ENCODE data around the gene ZNF407. TPM values are rescaled to one million over a fixed set of nuclear protein-coding genes. Genes with fewer than 3 reads are reported as not detected.

The ZNF407 gene
- total RNA-seq, 1 experiment from 2014 or later = 15.9 TPM

- Histone ChIP-seq H3K27ac (ENCODE audit: low read depth, low read length, poor library complexity, severe bottlenecking) (no peak overlapping the region), H3K36me3 (ENCODE audit: insufficient read depth, low read length, poor library complexity, severe bottlenecking) (no peaks in the 10 kb centered on the region), H3K27me3 (replicated peaks; ENCODE audit: insufficient read depth, low read depth, low read length, poor library complexity) (no peaks in the 10 kb centered on the region), H3K4me1 (ENCODE audit: insufficient read depth, low read length, poor library complexity, severe bottlenecking) (no peaks in the 10 kb centered on the region), H3K4me3 (ENCODE audit: low read depth, low read length, poor library complexity, severe bottlenecking) (no peak overlapping the region), H3K9me3 (ENCODE audit: low read depth, low read length, poor library complexity, severe bottlenecking) (no peaks in the 10 kb centered on the region)
- intact Hi-C loops (cut with micrococcal nuclease; ENCODE audit: unreplicated experiment) = no loop called here
- ChIA-PET CTCF (no interaction called here), POLR2A (ENCODE audit: low non-redundant PET) (no interaction called here)
- no peak for DNase-seq (ENCODE audit: low spot score)
- no peak for TF ChIP-seq CTCF (conservative IDR thresholded peaks at IDR 0.05; ENCODE audit: low read depth, low read length)
- no TSS peak for BruUV-seq (replicated peaks)
These were observed 514.1 kb downstream of the ZNF407 start for GRCh38 chr18:75111760-75112159.

GRCh38 chr18:75112186-75113096 is 514.8 kb downstream of the ZNF407 start:
- Histone ChIP-seq H3K27ac (ENCODE audit: low read depth, low read length, poor library complexity, severe bottlenecking) (no peak overlapping the region), H3K9me3 (ENCODE audit: low read depth, low read length, poor library complexity, severe bottlenecking) (no peaks in the 10 kb centered on the region), H3K4me3 (ENCODE audit: low read depth, low read length, poor library complexity, severe bottlenecking) (no peak overlapping the region), H3K36me3 (ENCODE audit: insufficient read depth, low read length, poor library complexity, severe bottlenecking) (no peaks in the 10 kb centered on the region), H3K4me1 (ENCODE audit: insufficient read depth, low read length, poor library complexity, severe bottlenecking) (no peaks in the 10 kb centered on the region), H3K27me3 (replicated peaks; ENCODE audit: insufficient read depth, low read depth, low read length, poor library complexity) (no peaks in the 10 kb centered on the region)
- POLR2A ChIA-PET (ENCODE audit: low non-redundant PET) = no interaction called here
- DNase-seq (ENCODE audit: low spot score) = no peak
- intact Hi-C loops (cut with micrococcal nuclease; ENCODE audit: unreplicated experiment) = no loop called here
- CTCF ChIA-PET = no interaction called here
- TF ChIP-seq EZH2 (IDR thresholded peaks at IDR 0.05; ENCODE audit: borderline replicate concordance, low read depth, low read length, poor library complexity, severe bottlenecking) (no peak), CTCF (conservative IDR thresholded peaks at IDR 0.05; ENCODE audit: low read depth, low read length) (no peak)
- no TSS peak for BruUV-seq (replicated peaks)

GRCh38 chr18:75113455-75113854 is 515.8 kb downstream of the ZNF407 start:
- CTCF ChIA-PET = no interaction called here
- H3K27me3 ChIP-seq (replicated peaks; ENCODE audit: insufficient read depth, low read depth, low read length, poor library complexity) = no peaks in the 10 kb centered on the region
- POLR2A ChIA-PET (ENCODE audit: low non-redundant PET) = no interaction called here

More at GRCh38 chr18:75113455-75113854, 515.8 kb downstream of the ZNF407 start:
- no peak overlapping the region for H3K27ac ChIP-seq (ENCODE audit: low read depth, low read length, poor library complexity, severe bottlenecking)
- H3K4me3 ChIP-seq (ENCODE audit: low read depth, low read length, poor library complexity, severe bottlenecking) = no peak overlapping the region
- no TSS peak for BruUV-seq (replicated peaks)
- no peaks in the 10 kb centered on the region for H3K9me3 ChIP-seq (ENCODE audit: low read depth, low read length, poor library complexity, severe bottlenecking)
- DNase-seq (ENCODE audit: low spot score) = no peak
- no peaks in the 10 kb centered on the region for H3K36me3 ChIP-seq (ENCODE audit: insufficient read depth, low read length, poor library complexity, severe bottlenecking)
- no peaks in the 10 kb centered on the region for H3K4me1 ChIP-seq (ENCODE audit: insufficient read depth, low read length, poor library complexity, severe bottlenecking)
- intact Hi-C loops (cut with micrococcal nuclease; ENCODE audit: unreplicated experiment) = no loop called here
- TF ChIP-seq CTCF (conservative IDR thresholded peaks at IDR 0.05; ENCODE audit: low read depth, low read length) (no peak), EZH2 (IDR thresholded peaks at IDR 0.05; ENCODE audit: borderline replicate concordance, low read depth, low read length, poor library complexity, severe bottlenecking) (no peak)

Data from A673 (cell line).